GM21381 (cell line): ENCODE data around the gene UBD.

ENCODE experiments used
- ATAC-seq: cut with Tn5 transposase; IDR thresholded peaks from one replicate; pipeline ENCODE4 v1.9.1; 2021; ENCODE audit warnings: mild to moderate bottlenecking, moderate library complexity; ENCODE audit not compliant: unreplicated experiment

The UBD gene

GRCh38 chr6:29524044-29524443 lies 35.5 kb downstream of the UBD start:
- ATAC-seq, result no peak

GRCh38 chr6:29522227-29522626 lies 37.3 kb downstream of the UBD start:
- no peak for ATAC-seq

- ATAC-seq, result no peak
Measured at GRCh38 chr6:29521006-29521680, 38.4 kb downstream of the UBD start.

GRCh38 chr6:29520232-29520631 lies 39.3 kb downstream of the UBD start:
- ATAC-seq, result no peak

- ATAC-seq, result no peak
Measured at GRCh38 chr6:29519291-29520010, 40.1 kb downstream of the UBD start.

- no peak for ATAC-seq
Measured at GRCh38 chr6:29517728-29518440, 41.6 kb downstream of the UBD start.

- no peak for ATAC-seq
Measured at GRCh38 chr6:29517245-29517644, 42.3 kb downstream of the UBD start.

GRCh38 chr6:29516108-29516507 lies 43.4 kb downstream of the UBD start:
- ATAC-seq, result no peak

GRCh38 chr6:29510746-29511300 lies 48.7 kb downstream of the UBD start:
- ATAC-seq, result no peak

- no peak for ATAC-seq
Measured at GRCh38 chr6:29510202-29510601, 49.3 kb downstream of the UBD start.

GRCh38 chr6:29509711-29510110 lies 49.8 kb downstream of the UBD start:
- no peak for ATAC-seq

GRCh38 chr6:29509239-29509638 lies 50.3 kb downstream of the UBD start:
- no peak for ATAC-seq

GRCh38 chr6:29507319-29507718 lies 52.2 kb downstream of the UBD start:
- no peak for ATAC-seq

GRCh38 chr6:29506446-29507067 lies 53.0 kb downstream of the UBD start:
- no peak for ATAC-seq

- no peak for ATAC-seq
Measured at GRCh38 chr6:29505808-29506207, 53.7 kb downstream of the UBD start.
